Measurements from ENCODE around the gene ISG20. TPM values are rescaled to one million over a fixed set of nuclear protein-coding genes. Genes with fewer than 3 reads are reported as not detected.
A peak's percentile ranks its signal among the peaks of the same experiment; 100 is the strongest.

The ISG20 gene
- polyA plus RNA-seq, 2 of the 4 experiments (the other 2 are of a cell fraction), result 7.2 to 47.4 TPM

GRCh38 chr15:88658070-88658965 is 19.5 kb downstream of the ISG20 start:
- Histone ChIP-seq H3K9me3 (no peaks in the 10 kb centered on the region), H3K4me1 (no peaks in the 10 kb centered on the region), H3K27ac (no peak overlapping the region), H3K4me3 (no peak overlapping the region), H3K4me2 (no peak overlapping the region)
- ChIA-PET CTCF (interaction anchor here (0.6 to 10.1 kb wide), 46 partner anchors 10 to 1792 kb away, joined by 3 to 297 read pairs (median 5); partner anchors contain the start of gene HAPLN3), POLR2A (interaction anchor here (1.0 to 1.3 kb wide), 2 partner anchors 142 to 236 kb away, joined by 3 read pairs; no protein-coding TSS in a partner anchor)
- ATAC-seq (peak in 1 of 2 experiments; percentile 11; a peak in 3 of 6 replicates), FAIRE-seq (no peak), DNase-seq (ENCODE audit: low read depth in 1 of 2, low spot score in 1 of 2) (no peak)
- TF ChIP-seq ZFP36 (IDR thresholded peaks at IDR 0.05; ENCODE audit: borderline replicate concordance, partially characterized antibody), result no peak
- no peak for TF ChIP-seq HOXA7 (CRISPR knock-in tag; IDR thresholded peaks at IDR 0.05)
- 68% methylated on average over 11 of the region's 13 CpGs for WGBS (ENCODE audit: missing lambda C conversion rate)

DNA sequence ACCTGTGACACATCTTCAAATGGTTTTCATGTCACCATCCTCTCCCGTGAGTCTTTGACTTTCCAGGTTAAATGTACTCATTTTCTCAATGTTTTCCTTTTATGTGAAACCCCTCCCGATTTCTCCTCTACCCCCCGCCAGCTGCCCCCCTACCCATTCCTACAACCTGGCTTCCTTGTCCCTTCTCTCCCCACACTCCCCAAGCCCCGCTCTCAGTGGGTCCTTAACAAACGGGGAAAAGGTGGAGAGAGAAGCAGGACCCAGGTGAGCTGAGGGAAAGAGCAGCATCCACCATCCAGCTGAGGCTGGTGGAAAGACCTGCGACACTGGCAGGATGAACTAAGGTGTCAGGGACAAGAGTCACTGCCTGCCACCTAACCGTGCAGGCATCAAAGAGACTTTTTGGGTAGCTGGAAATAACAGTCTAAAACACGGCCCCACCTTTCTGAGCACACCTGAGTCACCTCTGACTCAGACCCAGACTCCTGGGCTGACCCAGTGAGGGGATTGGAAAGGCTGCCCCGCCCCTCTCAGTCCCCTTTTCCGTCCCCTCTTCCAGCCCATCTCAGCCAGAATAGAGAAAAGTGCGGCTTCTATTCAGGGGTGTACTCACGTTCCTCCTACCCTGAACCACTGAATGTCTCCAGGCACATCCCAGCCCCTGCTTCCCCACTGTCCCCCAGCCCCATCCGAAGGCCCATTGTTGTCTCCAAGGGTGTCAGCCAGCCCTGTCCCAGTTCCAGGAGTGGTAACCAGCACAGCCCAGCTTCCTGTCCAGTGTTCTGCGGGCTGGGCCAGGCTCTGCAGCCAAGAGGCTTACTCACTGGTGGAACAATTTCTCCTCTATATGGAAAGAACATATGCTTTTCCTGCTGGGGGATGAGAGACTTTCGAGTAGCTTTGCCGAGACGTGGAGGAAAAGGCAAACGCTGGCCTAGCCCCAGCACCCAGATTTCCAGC is 20.4 kb downstream of the ISG20 start:
- no peak overlapping the region for H3K4me2 ChIP-seq
- WGBS (ENCODE audit: missing lambda C conversion rate), result 45% methylated on average over 17 of the region's 18 CpGs

GRCh38 chr15:88661041-88661700 is 22.4 kb downstream of the ISG20 start:
- H3K4me3 ChIP-seq, result no peak overlapping the region
- no peaks in the 10 kb centered on the region for H3K4me1 ChIP-seq
- H3K9me3 ChIP-seq, result no peaks in the 10 kb centered on the region
- TF ChIP-seq, protein P1, sequence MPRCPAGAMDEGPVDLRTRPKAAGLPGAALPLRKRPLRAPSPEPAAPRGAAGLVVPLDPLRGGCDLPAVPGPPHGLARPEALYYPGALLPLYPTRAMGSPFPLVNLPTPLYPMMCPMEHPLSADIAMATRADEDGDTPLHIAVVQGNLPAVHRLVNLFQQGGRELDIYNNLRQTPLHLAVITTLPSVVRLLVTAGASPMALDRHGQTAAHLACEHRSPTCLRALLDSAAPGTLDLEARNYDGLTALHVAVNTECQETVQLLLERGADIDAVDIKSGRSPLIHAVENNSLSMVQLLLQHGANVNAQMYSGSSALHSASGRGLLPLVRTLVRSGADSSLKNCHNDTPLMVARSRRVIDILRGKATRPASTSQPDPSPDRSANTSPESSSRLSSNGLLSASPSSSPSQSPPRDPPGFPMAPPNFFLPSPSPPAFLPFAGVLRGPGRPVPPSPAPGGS (IDR thresholded peaks at IDR 0.05), result no peak
- TF ChIP-seq, protein P2, sequence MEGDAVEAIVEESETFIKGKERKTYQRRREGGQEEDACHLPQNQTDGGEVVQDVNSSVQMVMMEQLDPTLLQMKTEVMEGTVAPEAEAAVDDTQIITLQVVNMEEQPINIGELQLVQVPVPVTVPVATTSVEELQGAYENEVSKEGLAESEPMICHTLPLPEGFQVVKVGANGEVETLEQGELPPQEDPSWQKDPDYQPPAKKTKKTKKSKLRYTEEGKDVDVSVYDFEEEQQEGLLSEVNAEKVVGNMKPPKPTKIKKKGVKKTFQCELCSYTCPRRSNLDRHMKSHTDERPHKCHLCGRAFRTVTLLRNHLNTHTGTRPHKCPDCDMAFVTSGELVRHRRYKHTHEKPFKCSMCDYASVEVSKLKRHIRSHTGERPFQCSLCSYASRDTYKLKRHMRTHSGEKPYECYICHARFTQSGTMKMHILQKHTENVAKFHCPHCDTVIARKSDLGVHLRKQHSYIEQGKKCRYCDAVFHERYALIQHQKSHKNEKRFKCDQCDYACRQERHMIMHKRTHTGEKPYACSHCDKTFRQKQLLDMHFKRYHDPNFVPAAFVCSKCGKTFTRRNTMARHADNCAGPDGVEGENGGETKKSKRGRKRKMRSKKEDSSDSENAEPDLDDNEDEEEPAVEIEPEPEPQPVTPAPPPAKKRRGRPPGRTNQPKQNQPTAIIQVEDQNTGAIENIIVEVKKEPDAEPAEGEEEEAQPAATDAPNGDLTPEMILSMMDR (IDR thresholded peaks at IDR 0.05), result no peak
- TF ChIP-seq HEYL (CRISPR knock-in tag; IDR thresholded peaks at IDR 0.05) (no peak), CHD4 (IDR thresholded peaks at IDR 0.05; ENCODE audit: borderline replicate concordance) (no peak)
- ATAC-seq, result no peak
- no peak for DNase-seq (ENCODE audit: low read depth in 1 of 2, low spot score in 1 of 2)
- no peak for FAIRE-seq
- H3K27ac ChIP-seq, result no peak overlapping the region
- ChIA-PET POLR2A (no interaction called here), CTCF (interaction anchor here (7.8 to 10.1 kb wide), 2 partner anchors 175 to 220 kb away, joined by 79 to 297 read pairs; no protein-coding TSS in a partner anchor)
- H3K4me2 ChIP-seq, result no peak overlapping the region

More for the DNA sequence above, 20.4 kb downstream of the ISG20 start:
- no peaks in the 10 kb centered on the region for H3K9me3 ChIP-seq
- DNase-seq (ENCODE audit: low read depth in 1 of 2, low spot score in 1 of 2) (no peak), ATAC-seq (no peak), FAIRE-seq (no peak)
- H3K4me3 ChIP-seq, result no peak overlapping the region
- TF ChIP-seq TP53 (CRISPR knock-in tag; IDR thresholded peaks at IDR 0.05), result no peak
- TF ChIP-seq CHD2 (IDR thresholded peaks at IDR 0.05; ENCODE audit: low read length, partially characterized antibody), result no peak
- no peak for TF ChIP-seq MAZ (IDR thresholded peaks at IDR 0.05; ENCODE audit: borderline replicate concordance, low read depth, low read length)
- no peak for TF ChIP-seq ZSCAN20 (CRISPR knock-in tag; IDR thresholded peaks at IDR 0.05)
- no peak for TF ChIP-seq KDM5A (IDR thresholded peaks at IDR 0.05)
- TF ChIP-seq CBX2 (IDR thresholded peaks at IDR 0.05; ENCODE audit: borderline replicate concordance, low read depth), result no peak
- TF ChIP-seq GATA3 (IDR thresholded peaks at IDR 0.05; ENCODE audit: borderline replicate concordance), result no peak
- TF ChIP-seq HMGXB4 (CRISPR knock-in tag; IDR thresholded peaks at IDR 0.05; ENCODE audit: borderline replicate concordance), result no peak
- TF ChIP-seq FOSB (CRISPR knock-in tag; IDR thresholded peaks at IDR 0.05), result no peak
- TF ChIP-seq ZC3H11A (IDR thresholded peaks at IDR 0.05), result no peak
- no peak for TF ChIP-seq CEBPB (IDR thresholded peaks at IDR 0.05)
- no peak for TF ChIP-seq RCOR1 (IDR thresholded peaks at IDR 0.05; ENCODE audit: low read depth, low read length)
- no peak for TF ChIP-seq POLR2A (IDR thresholded peaks at IDR 0.05; ENCODE audit: low read length)
- TF ChIP-seq JUN (IDR thresholded peaks at IDR 0.05), result no peak
- no peak for TF ChIP-seq SREBF2 (IDR thresholded peaks at IDR 0.05)
- no peak for TF ChIP-seq HOXA7 (CRISPR knock-in tag; IDR thresholded peaks at IDR 0.05)
- no peak for TF ChIP-seq CHD4 (IDR thresholded peaks at IDR 0.05; ENCODE audit: borderline replicate concordance)
- no peak for TF ChIP-seq MYC (IDR thresholded peaks at IDR 0.05; ENCODE audit: borderline replicate concordance, low read length)
- POLR2A ChIA-PET, result interaction anchor here (1.0 kb wide), 1 partner anchor 235 kb away, joined by 3 read pairs; no protein-coding TSS in a partner anchor
- CTCF ChIA-PET, result interaction anchor here (0.7 to 10.1 kb wide), 16 partner anchors 13 to 799 kb away, joined by 3 to 297 read pairs (median 24); partner anchors contain the start of gene HAPLN3
- no peak overlapping the region for H3K27ac ChIP-seq
- H3K4me1 ChIP-seq, result no peaks in the 10 kb centered on the region

All from A549 (cell line).